WTC11 (cell line): ENCODE measurements around the gene CDIPT.

Source experiments
- FOXK1 ChIP-seq: sonication (generic); formaldehyde crosslinking; IDR thresholded peaks from 2 replicates; pipeline ENCODE4 v1.8.0; 2022; ENCODE audit warnings: mild to moderate bottlenecking, moderate library complexity, missing genetic modification reagents
- MAX ChIP-seq: sonication (generic); formaldehyde crosslinking; IDR thresholded peaks from 2 replicates; pipeline ENCODE4 v1.8.0; 2022; ENCODE audit warnings: mild to moderate bottlenecking, missing genetic modification reagents
- TP53 ChIP-seq: sonication (generic); formaldehyde crosslinking; IDR thresholded peaks from 2 replicates; pipeline ENCODE4 v1.8.1; 2023; ENCODE audit warnings: mild to moderate bottlenecking, missing genetic modification reagents

GRCh38 chr16:29862383-29862883 lies 593 bp downstream of the CDIPT start:
- TF ChIP-seq MAX (CRISPR knock-in tag) (peak; percentile 54; the same call in 1 of the 2 replicates), TP53 (CRISPR knock-in tag) (no peak), FOXK1 (no peak)
